ENCODE measurements around the gene C16orf86.

C16orf86 gene

DNA sequence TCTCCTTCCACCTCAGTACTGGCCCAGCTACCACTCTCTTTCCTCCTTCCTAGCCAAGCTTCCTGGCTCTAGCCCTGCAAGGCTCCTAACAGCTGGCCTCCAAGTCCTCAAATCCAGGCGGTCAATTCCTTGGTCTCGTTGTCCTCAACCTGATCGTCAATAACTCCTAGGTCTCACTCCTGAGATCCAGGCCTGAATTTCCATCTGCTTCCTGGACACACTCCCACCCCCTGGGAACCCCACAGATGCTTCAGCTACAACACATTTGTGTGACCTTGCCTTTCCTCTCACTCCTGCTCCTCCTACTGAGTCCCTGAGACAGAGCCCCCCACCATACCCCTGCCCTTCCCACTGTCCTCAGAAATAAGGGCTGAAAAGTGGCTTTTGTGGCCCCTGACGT lies 2.4 kb upstream of the C16orf86 start:
- TF ChIP-seq, protein P1, sequence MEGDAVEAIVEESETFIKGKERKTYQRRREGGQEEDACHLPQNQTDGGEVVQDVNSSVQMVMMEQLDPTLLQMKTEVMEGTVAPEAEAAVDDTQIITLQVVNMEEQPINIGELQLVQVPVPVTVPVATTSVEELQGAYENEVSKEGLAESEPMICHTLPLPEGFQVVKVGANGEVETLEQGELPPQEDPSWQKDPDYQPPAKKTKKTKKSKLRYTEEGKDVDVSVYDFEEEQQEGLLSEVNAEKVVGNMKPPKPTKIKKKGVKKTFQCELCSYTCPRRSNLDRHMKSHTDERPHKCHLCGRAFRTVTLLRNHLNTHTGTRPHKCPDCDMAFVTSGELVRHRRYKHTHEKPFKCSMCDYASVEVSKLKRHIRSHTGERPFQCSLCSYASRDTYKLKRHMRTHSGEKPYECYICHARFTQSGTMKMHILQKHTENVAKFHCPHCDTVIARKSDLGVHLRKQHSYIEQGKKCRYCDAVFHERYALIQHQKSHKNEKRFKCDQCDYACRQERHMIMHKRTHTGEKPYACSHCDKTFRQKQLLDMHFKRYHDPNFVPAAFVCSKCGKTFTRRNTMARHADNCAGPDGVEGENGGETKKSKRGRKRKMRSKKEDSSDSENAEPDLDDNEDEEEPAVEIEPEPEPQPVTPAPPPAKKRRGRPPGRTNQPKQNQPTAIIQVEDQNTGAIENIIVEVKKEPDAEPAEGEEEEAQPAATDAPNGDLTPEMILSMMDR (IDR thresholded peaks at IDR 0.05; ENCODE audit: control extremely low read depth, extremely low read depth, low read depth, missing control alignments): no peak
- ChIA-PET POLR2A (interaction anchor here (0.5 to 0.6 kb wide), 2 partner anchors 90 to 94 kb away, joined by 3 to 4 read pairs; no protein-coding TSS in a partner anchor), CTCF (interaction anchor here (0.7 to 18.5 kb wide), 10 partner anchors 9 to 183 kb away, joined by 3 to 357 read pairs (median 12); partner anchors contain the start of genes ATP6V0D1, CARMIL2, CTCF and RIPOR1)
- DNase-seq (ENCODE audit: extremely low spot score): no peak

DNA sequence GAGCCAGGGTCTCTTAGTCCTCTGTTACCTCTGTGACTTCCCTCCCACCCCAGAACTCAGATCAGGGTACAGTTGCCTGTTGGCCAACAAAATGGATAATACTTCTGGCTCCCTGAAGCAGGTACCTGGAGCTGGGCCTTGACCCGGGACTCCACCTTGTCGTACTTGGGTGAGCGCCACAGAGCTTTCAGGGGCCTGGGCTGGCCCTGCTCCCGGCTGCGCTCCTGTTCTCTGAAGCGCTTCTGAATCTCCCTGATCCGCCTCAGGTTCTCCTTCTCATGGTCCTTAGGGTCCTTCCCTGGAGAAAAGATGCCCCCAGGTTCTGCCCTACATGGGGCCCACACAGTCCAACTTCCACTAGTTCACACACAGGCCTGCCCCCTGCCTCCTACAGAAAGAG lies 1.7 kb upstream of the C16orf86 start:
- ChIA-PET CTCF (interaction anchor here (0.7 to 18.5 kb wide), 8 partner anchors 53 to 375 kb away, joined by 3 to 357 read pairs (median 8); partner anchors contain the start of genes ATP6V0D1, CTCF and RIPOR1), POLR2A (no interaction called here)
- DNase-seq (ENCODE audit: extremely low spot score): no peak
- TF ChIP-seq, protein P1 (IDR thresholded peaks at IDR 0.05; ENCODE audit: control extremely low read depth, extremely low read depth, low read depth, missing control alignments): no peak

DNA sequence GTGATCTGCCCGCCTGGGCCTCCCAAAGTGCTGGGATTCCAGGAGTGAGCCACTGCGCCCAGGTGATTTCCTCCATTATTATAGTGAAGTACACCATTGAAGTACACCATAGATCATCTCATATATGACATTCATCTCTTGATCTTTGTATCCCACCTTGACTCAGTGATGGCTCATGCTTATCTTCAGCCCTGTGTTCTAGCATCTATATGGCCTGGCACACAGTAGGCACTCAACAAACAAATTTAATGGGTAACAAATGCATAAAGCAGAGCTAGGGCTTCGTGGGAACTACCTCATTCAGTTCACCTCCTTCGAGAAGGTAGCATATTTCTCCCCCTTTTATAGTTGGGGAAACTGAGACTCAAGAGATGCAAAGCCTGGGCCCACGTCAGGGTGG lies 1.0 kb upstream of the C16orf86 start:
- TF ChIP-seq, protein P1 (IDR thresholded peaks at IDR 0.05; ENCODE audit: control extremely low read depth, extremely low read depth, low read depth, missing control alignments): no peak
- ChIA-PET POLR2A (no interaction called here), CTCF (interaction anchor here (0.9 to 18.5 kb wide), 9 partner anchors 22 to 374 kb away, joined by 3 to 357 read pairs (median 6); partner anchors contain the start of genes ATP6V0D1, CTCF and RIPOR1)
- no peak for DNase-seq (ENCODE audit: extremely low spot score)

DNA sequence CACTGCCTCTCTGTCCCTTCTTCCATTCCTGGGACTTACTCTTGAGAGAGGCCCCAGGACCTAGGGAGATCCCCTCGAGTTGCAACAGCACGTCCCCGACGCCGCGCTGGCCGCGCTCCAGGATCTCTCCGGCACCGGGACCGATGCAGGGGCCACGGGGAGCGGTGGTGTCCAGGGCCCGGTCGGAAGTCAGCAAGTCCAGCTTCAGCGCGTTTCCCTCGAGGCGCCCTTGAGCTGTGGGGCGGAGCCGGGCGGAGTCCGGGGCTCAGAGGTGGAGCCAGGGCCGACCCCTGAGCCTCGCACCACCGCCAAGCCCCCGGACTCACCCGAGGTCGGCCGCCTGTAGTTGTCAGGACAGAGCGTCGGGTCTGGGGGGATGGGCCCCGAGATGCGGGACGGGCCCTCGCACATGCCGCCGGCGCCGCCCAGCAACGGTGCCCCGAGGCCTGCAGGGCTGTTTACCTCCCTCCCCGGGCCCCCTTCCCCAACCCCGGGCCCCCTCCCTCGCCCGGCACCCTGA lies 522 bp upstream of the C16orf86 start:
- POLR2A ChIA-PET: no interaction called here
- CTCF ChIA-PET: interaction anchor here (0.9 to 18.5 kb wide), 13 partner anchors 15 to 374 kb away, joined by 3 to 357 read pairs (median 5); partner anchors contain the start of genes CARMIL2, CTCF and RIPOR1

DNA sequence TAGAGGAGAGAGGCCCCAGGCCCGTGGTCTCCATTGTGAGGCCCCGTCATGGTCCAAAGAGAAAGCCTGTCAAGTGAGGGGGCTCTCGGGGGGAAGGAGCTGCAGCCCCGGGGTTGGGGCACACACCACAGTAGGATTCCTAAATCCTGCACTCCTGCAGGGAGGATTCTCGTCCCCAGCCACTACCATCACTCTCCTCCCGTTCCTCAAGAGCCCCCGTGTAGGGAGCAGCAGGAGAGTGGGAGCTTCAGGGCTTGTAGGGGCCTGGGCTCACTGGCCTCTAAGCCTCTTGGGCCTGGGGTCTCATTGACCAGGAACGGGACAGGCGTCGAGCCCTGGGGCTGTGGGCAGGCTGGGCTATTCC lies 821 bp downstream of the C16orf86 start:
- CTCF ChIA-PET: interaction anchor here (0.6 to 18.5 kb wide), 36 partner anchors 8 to 550 kb away, joined by 3 to 357 read pairs (median 5); partner anchors contain the start of genes ACD, ATP6V0D1, CARMIL2 and CTCF
- no peak for DNase-seq (ENCODE audit: extremely low spot score)

More for the DNA sequence above, 522 bp upstream of the C16orf86 start:
- DNase-seq (ENCODE audit: extremely low spot score): no peak
- TF ChIP-seq, protein P1 (IDR thresholded peaks at IDR 0.05; ENCODE audit: control extremely low read depth, extremely low read depth, low read depth, missing control alignments): no peak

DNA sequence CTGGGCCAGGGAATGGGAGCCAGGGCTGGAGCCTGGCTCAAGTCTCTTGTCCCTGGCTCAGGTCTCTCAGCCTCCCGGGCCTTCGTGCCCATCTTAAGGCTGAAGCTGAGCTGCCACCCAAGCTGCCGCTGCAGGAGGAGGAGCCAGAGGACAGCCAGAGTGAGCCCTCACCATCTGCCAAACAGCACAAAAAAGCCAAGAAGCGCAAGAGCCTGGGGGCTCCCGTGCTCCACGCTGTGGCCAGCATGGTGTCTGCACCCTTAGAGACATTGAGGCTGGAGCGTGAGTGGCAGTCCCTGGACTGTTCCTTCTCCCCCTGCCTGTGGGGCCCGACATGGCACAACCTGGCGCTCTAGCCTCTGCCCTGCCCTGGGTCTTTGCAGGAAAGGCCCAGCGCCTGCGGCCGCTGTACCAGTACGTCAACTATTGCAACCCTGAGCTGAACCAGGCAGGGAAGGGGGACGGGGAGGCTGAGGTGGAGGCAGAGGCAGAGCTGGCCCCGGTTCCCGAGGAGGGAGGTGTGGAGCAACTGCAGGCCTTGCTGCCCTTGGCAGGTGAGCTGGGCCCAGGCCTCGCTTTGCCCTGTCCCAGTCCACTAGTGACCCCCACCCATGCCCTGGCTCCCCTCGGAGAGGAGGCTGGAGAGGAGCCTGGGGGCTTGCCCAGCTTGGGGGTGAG lies 1.3 kb downstream of the C16orf86 start:
- POLR2A ChIA-PET: no interaction called here
- TF ChIP-seq, protein P1 (IDR thresholded peaks at IDR 0.05; ENCODE audit: control extremely low read depth, extremely low read depth, low read depth, missing control alignments): peak; percentile 86
- peak; percentile 92 for DNase-seq (ENCODE audit: extremely low spot score)
- CTCF ChIA-PET: interaction anchor here (0.6 to 18.5 kb wide), 41 partner anchors 9 to 549 kb away, joined by 3 to 357 read pairs (median 5); partner anchors contain the start of genes ACD, ATP6V0D1, CARMIL2 and CTCF

More for the DNA sequence above, 821 bp downstream of the C16orf86 start:
- POLR2A ChIA-PET: no interaction called here
- TF ChIP-seq, protein P1 (IDR thresholded peaks at IDR 0.05; ENCODE audit: control extremely low read depth, extremely low read depth, low read depth, missing control alignments): no peak
